HG02885 (cell line): Measurements from ENCODE around the gene PALS2.
A peak's percentile ranks its signal among the peaks of the same experiment; 100 is the strongest.

Experiments used
- ATAC-seq: cut with Tn5 transposase; IDR thresholded peaks from one replicate; pipeline ENCODE4 v1.9.1; 2021; ENCODE audit warnings: mild to moderate bottlenecking; ENCODE audit not compliant: unreplicated experiment, poor library complexity

Gene PALS2

DNA sequence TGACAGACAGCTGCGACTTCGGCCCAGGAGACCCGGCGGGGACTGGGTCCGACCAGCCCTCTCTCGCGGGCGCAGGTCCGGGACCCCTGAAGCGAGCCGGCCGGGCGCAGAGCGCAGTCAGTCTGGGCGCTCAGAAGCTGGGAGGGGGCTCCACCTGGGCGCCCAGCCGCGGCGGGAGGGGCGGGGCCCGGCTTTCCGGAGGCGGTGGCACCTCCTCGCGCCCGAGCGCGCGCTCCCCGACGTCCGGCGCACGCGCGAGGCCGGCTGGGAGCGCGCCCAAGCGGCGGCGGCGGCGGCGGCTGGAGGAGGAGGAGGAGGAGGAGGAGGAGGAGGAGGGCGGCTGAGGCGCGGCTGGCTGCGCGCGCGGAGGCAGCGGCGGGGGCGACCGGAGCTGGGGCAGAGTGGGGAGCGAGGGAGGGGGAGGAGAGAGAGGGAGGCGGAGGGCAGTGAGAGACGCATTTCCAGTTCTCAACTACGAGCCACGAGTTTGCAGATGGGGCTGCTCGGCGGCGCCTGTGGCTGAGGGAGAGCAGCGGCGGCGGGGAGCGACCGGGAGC is at the start of gene PALS2:
Gene PALS2, plus strand, starts transcription at position 456 of the 557 bp plus-strand sequence. CDS start 50,216 bp downstream, outside the sequence.
- peak; percentile 61 for ATAC-seq

- ATAC-seq, result no peak
Measured at GRCh38 chr7:24531255-24531654, 42.0 kb upstream of the PALS2 start.

DNA sequence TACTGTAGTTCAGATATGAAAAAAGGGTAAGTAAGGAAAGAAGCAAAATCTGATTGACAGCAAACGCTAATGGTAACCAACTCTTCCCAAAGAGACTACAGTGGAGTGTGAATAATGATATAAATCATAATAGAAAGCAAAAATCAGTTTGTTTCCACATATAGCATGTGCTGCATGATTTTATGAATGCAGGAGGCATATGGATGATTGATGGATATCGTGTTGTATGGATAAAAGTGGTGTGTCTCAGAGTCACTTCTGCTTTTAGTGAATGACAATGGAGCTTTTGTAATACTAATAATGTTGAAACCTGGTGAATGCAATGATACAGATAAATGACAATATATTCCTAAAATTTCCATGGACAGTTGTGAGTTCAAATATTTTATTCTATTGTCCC is 36.6 kb upstream of the PALS2 start:
- no peak for ATAC-seq

DNA sequence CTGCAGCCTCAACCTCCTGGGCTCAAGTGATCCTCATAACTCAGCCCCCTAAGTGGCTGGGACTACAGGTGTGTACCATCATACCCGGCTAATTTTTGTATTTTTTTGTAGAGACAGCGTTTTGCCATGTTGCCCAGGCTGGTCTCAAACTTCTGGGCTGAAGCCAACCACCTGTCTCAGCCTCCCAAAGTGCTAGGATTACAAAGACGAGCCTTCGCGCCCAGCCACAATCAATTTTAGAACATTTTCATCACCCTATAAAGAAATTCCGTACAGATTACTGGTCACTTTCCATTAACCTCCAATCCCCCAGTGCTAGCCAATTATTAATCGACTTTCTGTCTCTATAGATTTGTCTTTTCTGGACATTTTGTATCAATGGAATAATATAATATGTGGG is 32.3 kb upstream of the PALS2 start:
- ATAC-seq, result no peak

- ATAC-seq, result no peak
Measured at GRCh38 chr7:24545215-24545614, 28.0 kb upstream of the PALS2 start.

GRCh38 chr7:24548390-24548789 is 24.9 kb upstream of the PALS2 start:
- no peak for ATAC-seq

DNA sequence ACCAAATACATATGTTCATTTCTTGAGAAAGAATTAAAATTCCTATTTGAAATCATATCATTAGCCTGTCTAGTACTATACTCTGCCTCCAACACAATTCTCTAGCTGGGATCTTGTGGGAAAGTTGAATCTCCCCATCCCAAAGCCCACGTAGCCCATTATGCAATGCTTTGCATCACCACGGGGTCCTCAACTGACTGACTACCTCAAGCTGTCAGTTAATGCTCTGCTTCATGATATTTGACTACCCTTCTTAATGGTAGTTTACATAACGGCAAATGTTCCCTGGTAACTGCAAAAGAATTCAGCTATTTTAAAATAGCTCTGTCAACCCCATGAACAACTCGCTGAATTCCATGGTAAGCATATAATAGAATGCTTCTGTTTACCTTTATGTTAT is 23.3 kb upstream of the PALS2 start:
- ATAC-seq, result no peak

GRCh38 chr7:24555184-24555583 is 18.1 kb upstream of the PALS2 start:
- ATAC-seq, result no peak

GRCh38 chr7:24555719-24556118 is 17.5 kb upstream of the PALS2 start:
- no peak for ATAC-seq

DNA sequence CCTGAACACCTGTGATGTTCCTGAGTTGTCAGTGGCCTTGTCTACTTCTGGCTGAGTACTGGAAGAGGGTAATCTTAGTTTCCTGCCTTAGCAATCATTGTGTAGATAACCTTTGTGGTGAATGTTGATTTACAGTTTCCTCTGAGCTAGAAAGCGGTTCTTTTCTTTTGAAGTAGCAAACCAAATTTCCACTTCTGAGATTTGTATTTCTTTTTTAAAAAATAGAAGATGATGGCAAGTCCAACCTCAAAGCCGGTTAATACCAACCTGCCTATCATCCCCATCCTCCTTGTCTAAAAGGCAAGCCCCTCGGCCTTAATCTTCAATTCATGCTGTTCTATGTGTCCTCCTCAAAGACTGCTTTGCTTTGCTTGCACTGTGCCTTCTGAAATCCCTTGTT is 12.5 kb upstream of the PALS2 start:
- ATAC-seq, result no peak

DNA sequence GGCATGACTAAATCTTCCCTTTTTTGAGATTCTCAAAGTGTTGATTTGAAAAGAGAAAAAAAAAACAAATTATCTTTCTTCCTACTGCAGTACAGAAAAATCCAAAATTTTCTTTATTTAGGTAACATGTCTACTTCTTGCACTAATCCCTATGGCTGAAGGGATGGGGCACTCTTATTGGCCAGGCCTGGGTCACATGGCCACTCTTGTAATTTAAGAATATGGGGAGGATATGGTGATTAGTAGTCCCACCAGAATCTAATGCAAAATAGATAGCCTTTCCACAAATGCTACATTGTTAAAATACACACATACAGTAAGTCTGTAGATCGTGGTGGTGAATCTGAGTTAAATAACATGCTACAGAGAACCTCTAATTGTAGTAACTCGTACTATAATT is 7.0 kb upstream of the PALS2 start:
- no peak for ATAC-seq

DNA sequence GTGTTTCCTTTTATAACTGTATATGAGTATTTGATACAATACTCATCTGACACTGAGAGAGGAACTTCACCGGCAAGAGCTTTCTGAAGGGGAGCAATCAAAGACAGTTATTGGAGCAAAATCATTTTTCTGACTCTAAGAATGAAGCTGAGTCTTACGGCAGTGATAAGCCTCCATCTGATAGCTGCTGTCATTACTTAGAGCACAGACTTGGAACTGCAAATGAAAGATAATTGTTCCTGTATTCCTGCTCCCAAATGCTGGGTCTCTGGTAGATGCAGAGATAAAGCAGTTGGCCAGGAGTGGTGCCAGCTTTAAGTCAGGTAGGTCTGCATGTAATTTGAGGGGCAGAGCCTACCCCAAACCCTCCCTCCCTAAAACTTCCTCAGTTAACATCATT is 2.3 kb upstream of the PALS2 start:
- no peak for ATAC-seq

- no peak for ATAC-seq
Measured at GRCh38 chr7:24572016-24572392, 1.2 kb upstream of the PALS2 start.

- ATAC-seq, result no peak
Measured at GRCh38 chr7:24572393-24572996, 757 bp upstream of the PALS2 start.

GRCh38 chr7:24573554-24574338 is 494 bp downstream of the PALS2 start:
- ATAC-seq, result peak; percentile 35

DNA sequence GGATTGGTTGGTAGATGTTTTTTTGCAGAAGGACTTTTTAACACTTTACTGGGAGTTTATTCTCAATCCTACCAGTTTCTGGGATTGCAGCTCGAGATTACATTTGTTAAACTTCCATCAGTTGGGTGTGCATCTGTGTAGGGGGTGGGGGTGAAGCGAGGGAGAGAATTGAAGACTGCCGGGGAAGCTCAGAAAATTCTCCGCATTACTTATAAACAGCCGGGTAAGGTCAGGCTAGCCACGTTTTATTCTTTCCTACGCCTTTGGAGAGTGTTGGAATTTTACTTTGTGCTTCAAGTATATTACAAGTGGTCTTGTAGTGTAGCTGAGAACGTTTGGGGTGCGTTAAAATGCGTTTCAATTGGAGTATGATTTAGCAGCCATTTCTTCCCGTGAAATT is 1.1 kb downstream of the PALS2 start:
- ATAC-seq, result no peak

- no peak for ATAC-seq
Measured at GRCh38 chr7:24574950-24575349, 1.7 kb downstream of the PALS2 start.

- ATAC-seq, result peak; percentile 30
Measured at GRCh38 chr7:24576171-24577025, 3.1 kb downstream of the PALS2 start.

GRCh38 chr7:24578052-24578451 is 4.8 kb downstream of the PALS2 start:
- ATAC-seq, result no peak

DNA sequence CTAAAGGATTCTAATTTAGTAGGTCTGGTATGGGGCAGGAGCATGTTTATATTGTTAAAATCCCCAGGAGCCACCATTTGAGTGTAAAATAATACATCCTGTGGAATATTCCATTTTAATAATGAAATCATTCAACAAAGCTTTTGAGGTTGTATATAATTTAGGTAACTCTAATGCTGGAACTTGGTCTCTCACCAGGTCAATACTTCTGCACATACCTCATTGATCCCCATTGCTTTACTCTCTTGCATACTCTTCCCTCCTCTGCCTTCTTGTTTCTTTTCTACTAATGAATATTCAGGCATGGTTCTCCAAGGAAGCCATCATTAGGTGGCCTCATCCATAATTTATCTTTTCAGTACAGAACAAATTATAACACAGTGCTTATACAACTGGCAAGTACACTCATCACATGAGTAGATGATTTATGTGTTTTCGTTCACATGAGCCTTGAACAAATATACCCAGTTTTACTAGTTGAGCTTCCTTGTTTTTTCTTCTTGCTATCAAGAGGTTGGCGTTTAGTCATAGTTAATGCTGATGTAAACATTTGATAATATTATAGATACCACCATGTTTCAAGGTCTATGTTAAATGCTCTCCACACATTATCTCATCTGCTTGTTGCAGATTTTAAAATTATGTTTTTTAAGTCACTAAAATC is 7.2 kb downstream of the PALS2 start:
- ATAC-seq, result no peak
